C4-2B (cell line): Measurements from ENCODE around the gene CNN3.

ENCODE experiments used
- H3K27ac ChIP-seq: fragments of 450-650 bp; 2 replicates; pipeline ENCODE4 v1.5.1; 2017
- CTCF ChIP-seq: fragments of 450-650 bp; conservative IDR thresholded peaks from 2 replicates; pipeline ENCODE4 v1.5.1; 2017; ENCODE audit warnings: mild to moderate bottlenecking
- ZFX ChIP-seq: fragments of 450-650 bp; IDR thresholded peaks from 2 replicates; pipeline ENCODE4 v1.6.1; 2017

Gene CNN3

GRCh38 chr1:94926915-94927404, at the start of gene CNN3:
Gene CNN3 (minus strand): TSS chr1:94927110. CDS start chr1:94926894, 216 bp downstream.
- H3K27ac ChIP-seq = no peak within 1 kb of the TSS
- no peak for TF ChIP-seq CTCF
- no peak for TF ChIP-seq ZFX

GRCh38 chr1:94974824-94975223, 47.9 kb upstream of the CNN3 start:
- TF ChIP-seq ZFX (no peak), CTCF (no peak)
- H3K27ac ChIP-seq = no peak overlapping the region

GRCh38 chr1:94974241-94974640, 47.3 kb upstream of the CNN3 start:
- no peak overlapping the region for H3K27ac ChIP-seq
- no peak for TF ChIP-seq ZFX
- no peak for TF ChIP-seq CTCF

GRCh38 chr1:94973309-94973922, 46.5 kb upstream of the CNN3 start:
- TF ChIP-seq CTCF (no peak), ZFX (no peak)
- H3K27ac ChIP-seq = no peak overlapping the region

- TF ChIP-seq CTCF = no peak
- TF ChIP-seq ZFX = no peak
- H3K27ac ChIP-seq = no peak overlapping the region
Measured at GRCh38 chr1:94971491-94971924, 44.6 kb upstream of the CNN3 start.

GRCh38 chr1:94970783-94971182, 43.9 kb upstream of the CNN3 start:
- TF ChIP-seq CTCF = no peak
- TF ChIP-seq ZFX = no peak
- no peak overlapping the region for H3K27ac ChIP-seq

- TF ChIP-seq ZFX (no peak), CTCF (no peak)
- no peak overlapping the region for H3K27ac ChIP-seq
Measured at GRCh38 chr1:94969137-94969536, 42.2 kb upstream of the CNN3 start.
